H9 (cell line): Measurements from ENCODE around the gene LDLRAP1. TPM values are rescaled to one million over a fixed set of nuclear protein-coding genes. Genes with fewer than 3 reads are reported as not detected.
A peak's percentile ranks its signal among the peaks of the same experiment; 100 is the strongest.

ENCODE experiments used
- DNase-seq: peaks from one replicate; pipeline ENCODE4 v3.0.0-alpha.2; 2017
- H2AFZ ChIP-seq: one replicate; pipeline ENCODE4 v1.6.1; 2013; ENCODE audit warnings: mild to moderate bottlenecking, low read length, control low read depth, moderate library complexity
- H2AK5ac ChIP-seq: 2 replicates; pipeline ENCODE4 v1.6.1; 2013; ENCODE audit warnings: low read length, control low read depth, mixed read lengths; ENCODE audit not compliant: insufficient read length
- H2BK120ac ChIP-seq: one replicate; pipeline ENCODE4 v1.6.1; 2013; ENCODE audit warnings: low read depth, mild to moderate bottlenecking, low read length, control low read depth, inconsistent platforms; ENCODE audit not compliant: poor library complexity, severe bottlenecking
- H2BK12ac ChIP-seq: 2 replicates; pipeline ENCODE4 v1.6.1; 2013; ENCODE audit warnings: low read length, control low read depth, mixed read lengths, low read depth; ENCODE audit not compliant: insufficient read length
- H2BK15ac ChIP-seq: 2 replicates; pipeline ENCODE4 v1.6.1; 2013; ENCODE audit warnings: low read depth, low read length, control low read depth
- H2BK20ac ChIP-seq: one replicate; pipeline ENCODE4 v1.6.1; 2013; ENCODE audit warnings: low read depth, mild to moderate bottlenecking, low read length, control low read depth, inconsistent platforms; ENCODE audit not compliant: poor library complexity, severe bottlenecking
- H2BK5ac ChIP-seq: 2 replicates; pipeline ENCODE4 v1.6.1; 2013; ENCODE audit warnings: low read length, control low read depth, mixed read lengths; ENCODE audit not compliant: insufficient read length
- H3K14ac ChIP-seq: 2 replicates; pipeline ENCODE4 v1.6.1; 2013; ENCODE audit warnings: low read length, control low read depth; ENCODE audit not compliant: insufficient read depth
- H3K18ac ChIP-seq: 2 replicates; pipeline ENCODE4 v1.6.1; 2013; ENCODE audit warnings: low read depth, mild to moderate bottlenecking, mixed read lengths, low read length, control low read depth; ENCODE audit not compliant: insufficient read length
- H3K23ac ChIP-seq: 2 replicates; pipeline ENCODE4 v1.6.1; 2013; ENCODE audit warnings: low read length, control low read depth, mixed read lengths, low read depth; ENCODE audit not compliant: insufficient read length
- H3K23me2 ChIP-seq: 2 replicates; pipeline ENCODE4 v1.6.1; 2013; ENCODE audit warnings: low read depth, mild to moderate bottlenecking, mixed read lengths, low read length, control low read depth; ENCODE audit not compliant: insufficient read length, poor library complexity, severe bottlenecking
- H3K27ac ChIP-seq: 2 replicates; pipeline ENCODE4 v1.5.1; 2013; ENCODE audit warnings: low read length, control low read depth, mixed read lengths, low read depth; ENCODE audit not compliant: insufficient read length
- H3K27me3 ChIP-seq: 2 replicates; pipeline ENCODE4 v1.6.1; 2013; ENCODE audit warnings: low read length, control low read depth, inconsistent platforms; ENCODE audit not compliant: insufficient read depth
- H3K4ac ChIP-seq: 2 replicates; pipeline ENCODE4 v1.6.1; 2013; ENCODE audit warnings: low read depth, mild to moderate bottlenecking, control low read depth, inconsistent platforms, low read length, moderate library complexity
- H3K4me1 ChIP-seq: 2 replicates; pipeline ENCODE4 v1.6.1; 2013; ENCODE audit warnings: low read length, control low read depth, inconsistent platforms; ENCODE audit not compliant: insufficient read depth
- H3K4me2 ChIP-seq: 2 replicates; pipeline ENCODE4 v1.6.1; 2013; ENCODE audit warnings: low read length, control low read depth, mixed read lengths; ENCODE audit not compliant: insufficient read length, insufficient read depth
- H3K56ac ChIP-seq: 2 replicates; pipeline ENCODE4 v1.6.1; 2013; ENCODE audit warnings: low read depth, mild to moderate bottlenecking, mixed read lengths, low read length, control low read depth; ENCODE audit not compliant: insufficient read length
- H3K79me1 ChIP-seq: 2 replicates; pipeline ENCODE4 v1.6.1; 2013; ENCODE audit warnings: low read depth, mild to moderate bottlenecking, moderate library complexity, low read length, control low read depth, inconsistent platforms; ENCODE audit not compliant: insufficient read depth, poor library complexity, severe bottlenecking
- H3K79me2 ChIP-seq: 2 replicates; pipeline ENCODE4 v1.6.1; 2013; ENCODE audit warnings: low read length, control low read depth, inconsistent platforms; ENCODE audit not compliant: insufficient read depth
- H3K9ac ChIP-seq: 2 replicates; pipeline ENCODE4 v1.6.1; 2013; ENCODE audit warnings: low read length, control low read depth, mixed read lengths; ENCODE audit not compliant: insufficient read length; ENCODE audit errors: extremely low read depth
- H3K9me3 ChIP-seq: one replicate; pipeline ENCODE4 v1.6.1; 2013; ENCODE audit warnings: low read depth, low read length, inconsistent platforms; ENCODE audit not compliant: control insufficient read depth
- H3T11ph ChIP-seq: one replicate; pipeline ENCODE4 v1.6.1; 2013; ENCODE audit warnings: mild to moderate bottlenecking, low read length, control low read depth, inconsistent platforms
- H4K20me1 ChIP-seq: one replicate; pipeline ENCODE4 v1.6.1; 2013; ENCODE audit not compliant: control insufficient read depth, insufficient read length, insufficient read depth
- H4K5ac ChIP-seq: 2 replicates; pipeline ENCODE4 v1.6.1; 2013; ENCODE audit warnings: low read depth, mild to moderate bottlenecking, mixed read lengths, low read length, control low read depth; ENCODE audit not compliant: insufficient read length
- H4K8ac ChIP-seq: replicated peaks from 2 replicates; pipeline ENCODE4 v1.6.1; 2013; ENCODE audit warnings: low read length, control low read depth, mixed read lengths, low read depth; ENCODE audit not compliant: insufficient read length
- H4K91ac ChIP-seq: 2 replicates; pipeline ENCODE4 v1.6.1; 2013; ENCODE audit warnings: low read depth, mild to moderate bottlenecking, moderate library complexity, mixed read lengths, low read length, control low read depth; ENCODE audit not compliant: insufficient read length
- H3K27ac Mint-ChIP-seq, 3 experiments: 2 replicates in 2 of 3; 3 replicates in 1 of 3; pipeline ENCODE4 v1.8.0; 2020 to 2021; ENCODE audit warnings: mixed read lengths in 3 of 3, mild to moderate bottlenecking in 1 of 3, moderate library complexity in 1 of 3
- H3K27me3 Mint-ChIP-seq: 2 replicates; pipeline ENCODE4 v1.8.0; 2021; ENCODE audit warnings: low read depth, mild to moderate bottlenecking, moderate library complexity, mixed read lengths
- H3K36me3 Mint-ChIP-seq, 3 experiments: 2 replicates in 2 of 3; 3 replicates in 1 of 3; pipeline ENCODE4 v1.8.0; 2020 to 2021; ENCODE audit warnings: low read depth in 3 of 3, mixed read lengths in 3 of 3; ENCODE audit not compliant: insufficient read depth in 1 of 3
- H3K4me1 Mint-ChIP-seq, 2 experiments: 2 replicates each; pipeline ENCODE4 v1.8.0; 2020; ENCODE audit warnings: mixed read lengths in 2 of 2
- H3K4me3 Mint-ChIP-seq, 2 experiments: 2 replicates in 1 of 2; 3 replicates in 1 of 2; pipeline ENCODE4 v1.8.0; 2020 to 2021; ENCODE audit warnings: mild to moderate bottlenecking in 2 of 2, mixed read lengths in 2 of 2, moderate library complexity in 1 of 2
- H3K9me3 Mint-ChIP-seq, 2 experiments: 2 replicates in 1 of 2; 3 replicates in 1 of 2; pipeline ENCODE4 v1.8.0; 2020; ENCODE audit warnings: mild to moderate bottlenecking in 2 of 2, mixed read lengths in 2 of 2, moderate library complexity in 1 of 2
- WGBS: extraction: QIAGEN DNeasy Blood & Tissue Kit; methylation state at CpG from one replicate; pipeline ENCODE4 v1.1.7; 2013; ENCODE audit warnings: missing lambda C conversion rate, low lambda C conversion rate, mixed read lengths; ENCODE audit not compliant: insufficient read length; ENCODE audit errors: extremely low coverage; 5-methylcytosine and 5-hydroxymethylcytosine counted together
- total RNA-seq: library from RNA; stranded (reverse); gene quantifications from 2 replicates; pipeline ENCODE4 v1.2.1, GENCODE V29; 2021
- TF ChIP-seq, protein P1 (sequence below): fragments of 200-600 bp; sonication (generic); conservative IDR thresholded peaks from 3 replicates; pipeline ENCODE4 v1.8.0; 2021; ENCODE audit warnings: antibody characterized with exemption, mild to moderate bottlenecking

Gene LDLRAP1
- total RNA-seq, 1 experiment from 2014 or later: 15.7 TPM

DNA sequence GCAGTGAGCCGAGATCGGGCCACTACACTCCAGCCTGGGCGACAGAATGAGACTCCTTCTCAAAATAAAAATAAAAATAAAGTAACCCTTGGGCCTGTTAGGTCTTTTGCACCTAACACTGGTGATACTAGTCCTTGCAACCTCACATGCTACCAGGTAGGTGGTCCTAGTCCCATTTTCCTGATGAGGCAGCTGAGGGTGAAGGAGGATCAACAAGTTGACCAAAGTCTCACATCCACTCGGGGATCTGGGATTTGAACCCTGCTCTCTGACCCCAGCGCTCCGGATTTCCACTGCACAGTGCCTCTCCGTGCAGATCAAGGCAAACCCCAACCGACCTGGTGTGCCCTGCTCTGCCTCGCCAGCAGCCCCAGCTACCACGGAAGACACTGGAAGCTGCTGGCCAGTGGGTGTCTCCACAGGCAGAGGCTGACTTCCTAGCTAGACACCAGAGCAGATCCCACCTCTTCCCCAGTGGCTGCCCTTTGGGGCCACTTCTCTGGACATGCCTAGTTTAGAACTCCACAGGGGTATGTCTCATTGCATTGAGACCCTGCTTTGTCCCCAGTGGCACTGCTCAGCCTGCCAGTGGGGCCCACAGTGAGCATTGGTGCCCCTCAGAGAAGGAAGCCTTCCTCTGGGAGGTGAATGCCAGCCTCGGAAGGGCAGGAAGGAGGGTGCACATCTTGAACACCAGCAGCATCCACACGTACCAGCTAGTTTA lies 27.6 kb downstream of the LDLRAP1 start:
- no peak overlapping the region for H3T11ph ChIP-seq
- no peak overlapping the region for H4K91ac ChIP-seq
- no peak for DNase-seq
- peaks cover 1% of the 10 kb centered on the region for H3K27me3 Mint-ChIP-seq
- no CpG with 5 or more reads among the region's 12 CpGs for WGBS
- H2BK12ac ChIP-seq: no peak overlapping the region
- H3K56ac ChIP-seq: no peak overlapping the region
- no peak overlapping the region for H3K18ac ChIP-seq
- no peak overlapping the region for H3K9ac ChIP-seq
- no peak overlapping the region for H3K23ac ChIP-seq
- H3K9me3 ChIP-seq: no peaks in the 10 kb centered on the region
- H3K4ac ChIP-seq: no peak overlapping the region
- peak overlapping the region in 1 of 3 experiments; percentile 72; a peak in 1 of 7 replicates for H3K27ac Mint-ChIP-seq
- no peak overlapping the region for H3K14ac ChIP-seq
- H2BK20ac ChIP-seq: no peak overlapping the region
- no peak overlapping the region for H3K27ac ChIP-seq
- TF ChIP-seq, protein P1, sequence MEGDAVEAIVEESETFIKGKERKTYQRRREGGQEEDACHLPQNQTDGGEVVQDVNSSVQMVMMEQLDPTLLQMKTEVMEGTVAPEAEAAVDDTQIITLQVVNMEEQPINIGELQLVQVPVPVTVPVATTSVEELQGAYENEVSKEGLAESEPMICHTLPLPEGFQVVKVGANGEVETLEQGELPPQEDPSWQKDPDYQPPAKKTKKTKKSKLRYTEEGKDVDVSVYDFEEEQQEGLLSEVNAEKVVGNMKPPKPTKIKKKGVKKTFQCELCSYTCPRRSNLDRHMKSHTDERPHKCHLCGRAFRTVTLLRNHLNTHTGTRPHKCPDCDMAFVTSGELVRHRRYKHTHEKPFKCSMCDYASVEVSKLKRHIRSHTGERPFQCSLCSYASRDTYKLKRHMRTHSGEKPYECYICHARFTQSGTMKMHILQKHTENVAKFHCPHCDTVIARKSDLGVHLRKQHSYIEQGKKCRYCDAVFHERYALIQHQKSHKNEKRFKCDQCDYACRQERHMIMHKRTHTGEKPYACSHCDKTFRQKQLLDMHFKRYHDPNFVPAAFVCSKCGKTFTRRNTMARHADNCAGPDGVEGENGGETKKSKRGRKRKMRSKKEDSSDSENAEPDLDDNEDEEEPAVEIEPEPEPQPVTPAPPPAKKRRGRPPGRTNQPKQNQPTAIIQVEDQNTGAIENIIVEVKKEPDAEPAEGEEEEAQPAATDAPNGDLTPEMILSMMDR: no peak
- no peaks in the 10 kb centered on the region for H3K79me2 ChIP-seq
- no peaks in the 10 kb centered on the region for H3K4me1 ChIP-seq
- no peak overlapping the region for H2AK5ac ChIP-seq
- no peak overlapping the region for H4K8ac ChIP-seq
- H3K36me3 Mint-ChIP-seq: peaks cover 0 to under 1% (median 0%) of the 10 kb centered on the region in 3 experiments; a peak in 2 of 7 replicates
- no peak overlapping the region for H4K5ac ChIP-seq
- H3K27me3 ChIP-seq: no peaks in the 10 kb centered on the region
- no peak overlapping the region for H3K4me2 ChIP-seq
- H3K79me1 ChIP-seq: no peaks in the 10 kb centered on the region
- no peaks in the 10 kb centered on the region for H3K9me3 Mint-ChIP-seq
- no peak overlapping the region for H2BK15ac ChIP-seq
- no peak overlapping the region for H2BK5ac ChIP-seq
- no peaks in the 10 kb centered on the region for H4K20me1 ChIP-seq
- no peak overlapping the region for H3K4me3 Mint-ChIP-seq
- H2AFZ ChIP-seq: no peak overlapping the region
- H2BK120ac ChIP-seq: no peak overlapping the region
- H3K4me1 Mint-ChIP-seq: peaks cover 54 to 60% of the 10 kb centered on the region in 2 experiments
- H3K23me2 ChIP-seq: no peaks in the 10 kb centered on the region
